GM18507 (cell line): ENCODE measurements around the gene SDC1.

Experiments
- DNase-seq: peaks from one replicate; pipeline ENCODE4 v3.0.0; 2011; ENCODE audit warnings: low read depth; ENCODE audit not compliant: insufficient read length; ENCODE audit errors: extremely low spot score
- FAIRE-seq: peaks from 2 replicates; lab custom pipeline; 2011; peaks lifted over from hg19 to GRCh38; lab: Jason Lieb, UNC

The SDC1 gene

GRCh38 chr2:20177556-20178248 is 47.2 kb downstream of the SDC1 start:
- DNase-seq = no peak
- FAIRE-seq = no peak

GRCh38 chr2:20176760-20177159 is 48.2 kb downstream of the SDC1 start:
- FAIRE-seq = no peak
- DNase-seq = no peak

- no peak for FAIRE-seq
- no peak for DNase-seq
Measured at GRCh38 chr2:20175931-20176330, 49.0 kb downstream of the SDC1 start.

- FAIRE-seq = no peak
Measured at GRCh38 chr2:20175267-20175666, 49.7 kb downstream of the SDC1 start.

GRCh38 chr2:20174410-20174809 is 50.5 kb downstream of the SDC1 start:
- FAIRE-seq = no peak
- no peak for DNase-seq

More at GRCh38 chr2:20175267-20175666, 49.7 kb downstream of the SDC1 start:
- DNase-seq = no peak

GRCh38 chr2:20173496-20174402 is 51.2 kb downstream of the SDC1 start:
- FAIRE-seq = no peak
- no peak for DNase-seq

- no peak for DNase-seq
- FAIRE-seq = no peak
Measured at GRCh38 chr2:20173064-20173463, 51.9 kb downstream of the SDC1 start.

- no peak for DNase-seq
- no peak for FAIRE-seq
Measured at GRCh38 chr2:20172273-20173055, 52.5 kb downstream of the SDC1 start.

GRCh38 chr2:20171445-20171977 is 53.4 kb downstream of the SDC1 start:
- FAIRE-seq = no peak
- DNase-seq = no peak

GRCh38 chr2:20170704-20171250 is 54.2 kb downstream of the SDC1 start:
- FAIRE-seq = no peak
- no peak for DNase-seq

GRCh38 chr2:20169796-20170703 is 54.9 kb downstream of the SDC1 start:
- DNase-seq (no peak), FAIRE-seq (no peak)

GRCh38 chr2:20168727-20169696 is 55.9 kb downstream of the SDC1 start:
- FAIRE-seq (no peak), DNase-seq (no peak)

GRCh38 chr2:20168048-20168726 is 56.7 kb downstream of the SDC1 start:
- no peak for FAIRE-seq
- DNase-seq = no peak

- FAIRE-seq (no peak), DNase-seq (no peak)
Measured at GRCh38 chr2:20167356-20167755, 57.6 kb downstream of the SDC1 start.

GRCh38 chr2:20165677-20166509 is 59.0 kb downstream of the SDC1 start:
- no peak for DNase-seq
- FAIRE-seq = peak; percentile 5
